Measurements from ENCODE around the gene DLX3. TPM values are rescaled to one million over a fixed set of nuclear protein-coding genes. Genes with fewer than 3 reads are reported as not detected.

The DLX3 gene
- total RNA-seq, 1 experiment from 2014 or later: 1.2 TPM

GRCh38 chr17:50023520-50023919 lies 28.5 kb upstream of the DLX3 start:
- H3K27ac Mint-ChIP-seq: no peak overlapping the region
- no peak overlapping the region for H2AFZ ChIP-seq (ENCODE audit: low read length)
- no peaks in the 10 kb centered on the region for H3K9me3 ChIP-seq (ENCODE audit: control insufficient read depth, low read depth, low read length)
- no peaks in the 10 kb centered on the region for H3K36me3 Mint-ChIP-seq (ENCODE audit: insufficient read depth in 1 of 3, low read depth in 3 of 3)
- DNase-seq: no peak
- no peak overlapping the region for H2BK5ac ChIP-seq (ENCODE audit: insufficient read length, low read length)
- H2BK15ac ChIP-seq (ENCODE audit: low read depth, low read length): no peak overlapping the region
- H3K9ac ChIP-seq (ENCODE audit: extremely low read depth, insufficient read length, low read length): no peak overlapping the region
- H3K56ac ChIP-seq (ENCODE audit: insufficient read length, low read depth, low read length): no peak overlapping the region
- no peak overlapping the region for H2BK12ac ChIP-seq (ENCODE audit: insufficient read length, low read depth, low read length)
- TF ChIP-seq CTCF (conservative IDR thresholded peaks at IDR 0.05): no peak
- no peak overlapping the region for H2AK5ac ChIP-seq (ENCODE audit: insufficient read length, low read length)
- H4K20me1 ChIP-seq (ENCODE audit: control insufficient read depth, insufficient read depth, insufficient read length): no peaks in the 10 kb centered on the region
- peaks cover 2% of the 10 kb centered on the region; the same call in 1 of the 2 replicates for H3K4me1 ChIP-seq (ENCODE audit: insufficient read depth, low read length)
- H4K8ac ChIP-seq (replicated peaks; ENCODE audit: insufficient read length, low read depth, low read length): no peak overlapping the region
- H3K4me1 Mint-ChIP-seq: peaks cover 16 to 20% of the 10 kb centered on the region in 2 experiments
- no CpG with 5 or more reads among the region's 8 CpGs for WGBS (ENCODE audit: extremely low coverage, insufficient read length, low lambda C conversion rate)
- H2BK20ac ChIP-seq (ENCODE audit: low read depth, low read length, poor library complexity, severe bottlenecking): no peak overlapping the region
- no peaks in the 10 kb centered on the region for H3K23me2 ChIP-seq (ENCODE audit: insufficient read length, low read depth, low read length, poor library complexity, severe bottlenecking)
- no peak overlapping the region for H3T11ph ChIP-seq (ENCODE audit: low read length)
- no peaks in the 10 kb centered on the region for H3K79me2 ChIP-seq (ENCODE audit: insufficient read depth, low read length)
- no peak overlapping the region for H4K91ac ChIP-seq (ENCODE audit: insufficient read length, low read depth, low read length)
- no peak overlapping the region for H3K23ac ChIP-seq (ENCODE audit: insufficient read length, low read depth, low read length)
- H3K27me3 ChIP-seq (ENCODE audit: insufficient read depth, low read length): no peaks in the 10 kb centered on the region
- no peak overlapping the region for H3K4me2 ChIP-seq (ENCODE audit: insufficient read depth, insufficient read length, low read length)
- H3K79me1 ChIP-seq (ENCODE audit: insufficient read depth, low read depth, low read length, poor library complexity, severe bottlenecking): no peaks in the 10 kb centered on the region
- peaks cover 19% of the 10 kb centered on the region for H3K27me3 Mint-ChIP-seq (ENCODE audit: low read depth)
- H3K14ac ChIP-seq (ENCODE audit: insufficient read depth, low read length): no peak overlapping the region
- no peak overlapping the region for H3K27ac ChIP-seq (ENCODE audit: insufficient read length, low read depth, low read length)
- H3K9me3 Mint-ChIP-seq: no peaks in the 10 kb centered on the region
- H3K4ac ChIP-seq (ENCODE audit: low read depth, low read length): no peak overlapping the region
- no peak overlapping the region for H2BK120ac ChIP-seq (ENCODE audit: low read depth, low read length, poor library complexity, severe bottlenecking)
- H3K18ac ChIP-seq (ENCODE audit: insufficient read length, low read depth, low read length): no peak overlapping the region
- H4K5ac ChIP-seq (ENCODE audit: insufficient read length, low read depth, low read length): no peak overlapping the region
- H3K4me3 Mint-ChIP-seq: no peak overlapping the region
